ENCODE measurements around the gene SHH. TPM values are rescaled to one million over a fixed set of nuclear protein-coding genes. Genes with fewer than 3 reads are reported as not detected.

Gene SHH
- polyA plus RNA-seq, 12 donors = 0.05 to 8.8 (median 0.10) TPM; not detected in 5

DNA sequence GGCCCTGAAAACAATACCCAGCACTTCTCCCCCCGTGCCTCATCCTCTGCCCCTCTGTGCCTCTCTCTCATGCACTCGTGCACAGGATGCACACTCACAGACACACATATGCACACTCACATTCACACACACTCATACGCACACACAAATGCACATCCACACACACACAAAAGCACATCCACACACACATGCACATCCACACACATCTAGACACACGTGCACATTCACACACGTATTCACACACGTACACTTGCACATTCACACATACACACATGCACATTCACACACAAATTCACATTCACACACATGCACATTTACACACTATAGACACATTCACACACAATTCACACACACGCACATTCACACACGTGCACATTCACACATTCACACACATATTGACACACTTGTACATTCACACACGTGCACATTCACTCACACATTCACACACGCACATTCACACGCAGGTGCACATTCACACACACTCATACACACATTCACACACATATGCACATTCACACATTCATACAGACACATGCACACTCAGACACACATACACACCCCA is 19.2 kb downstream of the SHH start:
- DNase-seq = no peak

DNA sequence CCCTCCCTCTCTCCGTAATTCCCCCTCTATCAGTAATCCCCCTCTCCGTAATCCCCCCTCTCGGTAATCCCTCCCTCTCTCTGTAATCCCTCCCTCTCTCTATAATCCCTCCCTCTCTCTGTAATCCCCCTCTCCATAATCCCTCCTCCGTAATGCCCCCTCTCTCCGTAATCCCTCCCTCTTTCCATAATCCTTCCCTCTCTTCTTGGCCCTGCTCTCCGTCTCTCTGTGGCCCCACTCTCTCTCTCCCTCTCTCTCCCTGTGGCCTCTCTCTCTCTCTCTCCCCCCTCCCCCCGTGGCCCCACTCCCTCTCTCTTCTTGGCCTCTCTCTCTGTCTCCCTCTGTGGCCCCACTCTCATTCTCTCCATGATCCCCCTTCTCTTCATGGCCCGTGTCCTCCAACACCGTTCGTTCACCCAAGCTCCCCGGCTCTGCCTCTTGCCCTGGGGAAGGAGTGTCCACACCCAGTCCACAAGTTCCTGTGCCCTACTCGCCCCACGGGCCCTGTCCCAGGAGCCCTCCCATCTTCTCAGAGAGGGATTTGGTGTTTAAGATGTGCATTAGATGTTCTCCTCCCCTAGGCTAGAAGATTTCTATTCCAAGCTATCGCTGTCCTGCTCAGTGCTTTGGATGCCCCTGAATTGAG is 19.8 kb downstream of the SHH start:
- no peak for DNase-seq

DNA sequence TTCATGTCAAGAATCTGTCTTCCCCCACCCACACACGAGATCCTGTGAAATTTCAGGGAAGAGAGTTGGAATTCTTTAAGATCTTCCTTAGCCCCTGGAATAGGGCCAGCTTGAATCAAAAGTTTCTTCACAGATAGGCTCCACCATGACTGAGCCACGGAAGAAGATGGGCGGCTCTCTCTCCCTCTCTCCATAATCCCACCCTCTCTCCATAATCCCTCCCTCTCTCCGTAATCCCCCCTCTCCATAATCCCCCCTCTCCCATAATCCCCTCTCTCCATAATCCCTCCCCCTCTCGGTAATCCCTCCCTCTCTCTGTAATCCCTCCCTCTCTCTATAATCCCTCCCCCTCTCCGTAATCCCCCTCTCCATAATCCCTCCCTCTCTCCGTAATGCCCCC is 20.4 kb downstream of the SHH start:
- DNase-seq = no peak

DNA sequence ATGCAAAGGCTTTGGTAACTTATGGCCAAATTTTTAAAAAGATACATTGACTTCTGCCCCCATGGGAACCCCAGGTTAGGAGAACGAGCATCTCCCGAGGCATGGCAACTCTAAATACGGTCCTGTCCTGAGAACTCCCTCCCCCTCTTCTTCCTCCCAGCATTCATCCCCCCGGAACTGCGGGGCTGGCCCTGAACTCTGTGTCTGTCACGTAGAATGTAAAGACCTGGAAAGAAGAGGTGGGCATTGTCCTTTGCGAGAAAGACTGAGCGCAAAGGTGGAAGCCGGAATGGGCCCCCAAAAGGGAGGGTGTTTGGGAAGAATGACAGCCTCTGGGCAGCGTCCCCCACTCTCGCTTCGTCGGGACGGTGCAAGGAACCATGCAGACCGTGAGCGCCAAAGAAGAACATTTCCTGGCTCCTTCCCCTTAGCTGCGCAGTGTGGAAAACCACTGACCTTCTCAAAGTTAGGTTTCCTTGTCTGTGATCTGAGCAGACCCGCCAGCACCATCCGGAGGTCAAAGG is 21.0 kb downstream of the SHH start:
- no peak for DNase-seq

DNA sequence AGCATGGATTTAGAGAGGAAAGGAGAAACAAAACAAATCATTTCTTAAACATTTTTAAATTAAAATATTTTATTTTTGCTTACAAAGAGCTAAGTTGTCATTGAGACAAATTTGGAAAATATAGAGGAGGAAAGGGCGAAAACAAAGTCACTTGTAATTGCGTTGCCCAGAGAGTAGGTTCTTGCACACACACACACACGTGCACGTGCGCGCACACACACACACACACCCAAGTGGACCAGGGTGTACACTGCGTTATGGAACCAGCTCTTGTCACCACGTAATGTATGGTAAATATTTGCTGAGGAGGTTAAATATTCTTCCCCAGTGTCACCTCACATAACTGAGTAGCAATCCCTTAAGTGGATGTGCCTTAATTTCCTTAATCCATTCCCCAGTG is 21.6 kb downstream of the SHH start:
- no peak for DNase-seq

DNA sequence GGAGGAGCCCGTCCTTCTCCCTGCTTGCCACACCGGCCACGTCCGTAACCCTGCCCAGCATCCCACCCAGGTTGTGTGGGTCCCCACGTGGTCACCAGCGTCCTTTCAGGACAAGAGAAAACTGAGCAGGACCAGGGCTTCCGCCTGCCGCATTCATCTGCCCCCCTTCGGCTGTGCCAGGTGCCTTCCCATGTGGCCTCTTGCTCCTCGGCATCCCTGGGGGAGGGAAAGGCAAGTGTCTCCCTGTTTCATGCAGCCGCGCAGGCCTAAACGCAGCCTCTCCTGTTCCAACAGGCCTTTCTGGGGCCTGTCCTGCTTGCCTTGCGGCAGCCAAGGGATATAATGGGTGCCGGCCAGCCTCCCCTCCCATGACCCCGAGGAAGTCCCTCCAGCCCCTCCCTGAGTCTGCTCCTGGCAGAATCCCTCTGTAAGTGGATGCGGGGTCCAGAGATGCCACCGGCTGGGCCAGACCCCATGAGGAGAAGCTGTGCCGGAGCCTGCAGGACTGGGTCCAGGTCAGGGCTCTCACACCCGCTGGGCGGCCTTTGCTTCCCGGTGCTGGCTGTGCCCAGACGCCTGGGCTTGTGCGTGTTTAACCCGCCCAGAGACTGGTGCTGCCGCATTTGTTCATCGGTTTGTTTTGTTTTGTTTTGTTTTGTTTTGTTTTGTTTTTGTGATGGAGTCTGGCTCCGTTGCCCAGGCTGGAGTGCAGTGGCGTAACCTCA is 23.1 kb downstream of the SHH start:
- DNase-seq = no peak

DNA sequence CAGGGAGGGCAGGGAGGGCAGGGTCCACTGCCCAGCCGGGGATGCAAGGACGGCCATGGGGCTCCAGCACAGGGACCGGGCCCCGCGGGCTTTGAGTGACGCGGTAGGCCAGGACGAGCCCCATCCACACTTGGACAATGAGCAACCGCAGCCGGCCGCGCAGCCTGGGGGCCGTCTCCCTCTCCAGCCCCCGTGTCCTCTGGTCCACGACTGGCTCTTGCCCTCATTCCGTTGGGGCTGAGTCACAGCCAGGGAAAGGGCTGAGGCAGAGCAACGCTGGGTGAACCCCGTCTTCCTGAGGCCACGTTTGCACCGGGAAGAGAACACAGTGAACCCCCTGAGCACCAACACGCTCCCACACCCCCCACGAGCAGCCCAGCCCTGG is 23.7 kb downstream of the SHH start:
- no peak for DNase-seq

DNA sequence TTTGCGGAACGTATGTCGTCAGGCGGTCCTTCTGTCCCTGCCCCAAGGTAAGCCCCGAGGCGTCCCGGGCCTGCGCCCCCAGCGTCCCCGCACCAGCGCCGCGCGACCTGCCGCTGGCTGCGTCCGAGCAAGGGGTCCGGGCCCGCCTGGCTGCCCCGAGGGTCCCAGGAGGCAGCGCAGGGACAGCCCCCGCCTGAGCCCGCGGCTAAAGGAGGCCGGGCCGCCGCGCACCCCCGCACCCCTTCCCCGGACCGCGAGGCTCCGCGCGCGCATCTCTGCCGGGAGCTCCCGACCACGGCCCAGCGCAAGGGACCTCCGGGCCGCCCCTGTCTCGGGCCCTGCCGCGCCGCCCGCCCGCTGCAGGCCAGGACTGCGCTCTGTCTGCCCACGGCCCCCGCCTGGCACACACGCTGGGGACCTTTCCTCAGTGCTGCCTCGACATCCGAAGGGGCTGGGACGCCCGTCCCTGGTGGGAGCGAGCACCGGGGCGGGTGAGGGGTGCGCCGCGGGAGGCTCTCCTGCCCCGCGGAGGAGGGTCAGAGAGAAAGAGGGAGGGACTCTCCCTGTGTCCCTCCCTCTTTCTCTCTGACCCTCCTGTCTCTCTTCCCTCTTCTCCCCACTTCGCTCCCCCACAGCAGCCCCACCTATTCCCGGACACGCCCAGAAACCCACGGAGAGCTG is 25.0 kb downstream of the SHH start:
- no peak for DNase-seq

DNA sequence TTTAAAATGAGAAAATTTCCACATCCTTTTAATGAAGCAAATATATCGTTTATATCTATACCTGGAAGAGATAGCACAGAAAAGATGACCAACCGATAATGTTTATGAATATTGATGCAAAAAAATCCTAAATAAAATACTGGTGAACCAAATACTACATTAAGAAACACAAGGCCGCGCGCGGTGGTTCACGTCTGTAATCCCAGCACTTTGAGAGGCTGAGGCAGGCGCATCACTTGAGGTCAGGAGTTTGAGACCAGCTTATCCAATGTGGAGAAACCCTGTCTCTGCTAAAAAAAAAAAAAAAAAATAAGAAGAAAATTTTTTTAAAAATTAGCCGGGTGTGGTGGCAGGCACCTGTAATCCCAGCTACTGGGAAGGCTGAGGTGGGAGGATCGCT is 25.8 kb downstream of the SHH start:
- DNase-seq = no peak

DNA sequence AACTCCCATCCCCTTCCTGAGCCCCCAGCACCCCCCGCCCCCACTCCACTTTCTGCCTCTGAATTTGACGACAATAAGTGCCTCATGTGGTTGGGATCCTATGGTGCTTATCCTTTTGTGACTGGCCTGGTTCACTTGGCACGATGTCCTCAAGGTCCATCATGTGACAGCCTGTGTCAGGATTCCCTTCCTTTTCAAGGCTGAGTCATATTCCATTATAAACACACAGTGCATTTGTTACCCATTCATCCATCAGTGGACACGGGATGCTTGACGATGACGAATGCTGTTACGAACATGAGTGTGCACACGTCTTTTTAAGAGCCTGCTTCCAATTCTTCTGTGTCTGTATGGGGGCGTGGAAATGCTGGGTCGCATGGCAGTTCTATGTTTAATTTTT is 26.7 kb downstream of the SHH start:
- no peak for DNase-seq

DNA sequence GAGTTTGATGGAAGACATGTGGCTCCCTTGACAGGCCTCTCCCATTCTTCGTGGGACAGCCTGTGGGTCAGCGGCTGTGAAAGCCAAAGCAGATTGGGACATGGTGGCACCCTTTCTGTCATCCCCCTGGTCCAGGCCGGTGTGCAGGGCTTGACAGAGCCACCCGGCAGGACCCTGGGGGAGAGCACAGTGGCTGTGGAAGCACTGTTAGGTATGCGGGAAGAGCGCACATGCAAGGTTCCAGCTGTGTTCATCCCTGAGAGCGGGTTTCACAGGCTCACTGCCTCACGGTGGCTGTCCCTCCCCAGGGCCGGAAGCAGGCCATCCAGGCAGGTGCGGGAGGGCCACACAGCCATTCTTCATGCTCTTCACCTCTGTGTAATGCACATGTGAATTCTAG is 29.8 kb downstream of the SHH start:
- DNase-seq = no peak

DNA sequence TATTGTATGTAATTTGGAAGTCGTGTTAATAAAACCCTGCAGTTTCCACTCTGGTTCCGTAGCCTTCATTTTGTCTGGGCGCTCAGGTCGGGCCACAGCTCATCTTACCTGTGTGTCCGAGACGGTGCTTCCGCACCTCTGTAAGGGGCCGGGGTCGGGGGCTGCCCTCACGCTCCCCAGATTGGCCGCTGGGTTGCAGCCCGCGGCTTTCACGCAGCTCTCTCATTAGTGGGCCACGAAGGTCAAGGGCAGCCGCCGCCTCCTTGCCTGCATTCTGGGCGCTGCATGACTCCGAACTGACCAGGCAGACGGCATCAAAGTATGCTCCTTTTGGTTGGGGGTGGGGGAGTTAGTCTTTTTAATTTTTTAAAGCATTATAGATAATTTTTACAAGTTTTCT is 30.8 kb downstream of the SHH start:
- DNase-seq = no peak

DNA sequence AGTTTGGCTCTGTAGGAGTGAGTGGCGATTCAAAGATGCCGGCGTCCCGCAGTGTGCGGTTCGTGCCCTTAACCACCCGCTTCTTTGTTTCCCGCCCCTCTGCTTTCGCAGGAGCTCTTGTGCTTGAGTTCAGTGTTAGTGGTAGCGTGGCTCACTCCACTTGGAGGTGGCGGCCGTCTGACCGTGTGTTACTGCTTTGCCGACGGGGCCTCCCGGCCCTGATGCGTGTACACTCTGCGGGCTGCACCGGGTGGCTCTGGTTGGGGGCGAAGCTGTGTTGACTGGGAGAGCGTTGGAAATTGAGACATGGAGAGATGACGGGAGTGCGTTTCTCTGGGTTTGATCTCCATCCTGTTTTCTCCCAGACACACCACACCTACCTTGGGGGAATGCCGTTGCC is 31.4 kb downstream of the SHH start:
- no peak for DNase-seq

DNA sequence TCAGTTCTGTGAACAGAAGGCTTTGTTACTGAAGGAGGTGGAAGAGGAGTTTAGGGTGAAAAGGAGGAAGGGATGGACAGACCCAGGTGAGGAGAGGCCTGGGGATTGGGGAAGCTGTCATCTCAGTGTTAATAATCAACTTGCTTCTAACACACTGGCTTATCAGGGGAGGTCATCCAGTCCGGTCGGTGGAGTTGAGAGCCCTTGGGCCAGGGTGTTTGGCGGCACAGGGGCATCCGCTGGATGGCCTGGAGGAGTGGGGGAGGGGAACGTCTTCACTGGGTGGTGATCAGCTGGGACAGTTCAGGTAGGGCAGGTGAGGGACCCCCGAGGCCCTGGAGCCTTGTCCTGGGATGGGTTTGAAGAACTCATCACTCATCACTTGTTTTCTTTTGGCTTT is 33.9 kb downstream of the SHH start:
- DNase-seq = no peak

DNA sequence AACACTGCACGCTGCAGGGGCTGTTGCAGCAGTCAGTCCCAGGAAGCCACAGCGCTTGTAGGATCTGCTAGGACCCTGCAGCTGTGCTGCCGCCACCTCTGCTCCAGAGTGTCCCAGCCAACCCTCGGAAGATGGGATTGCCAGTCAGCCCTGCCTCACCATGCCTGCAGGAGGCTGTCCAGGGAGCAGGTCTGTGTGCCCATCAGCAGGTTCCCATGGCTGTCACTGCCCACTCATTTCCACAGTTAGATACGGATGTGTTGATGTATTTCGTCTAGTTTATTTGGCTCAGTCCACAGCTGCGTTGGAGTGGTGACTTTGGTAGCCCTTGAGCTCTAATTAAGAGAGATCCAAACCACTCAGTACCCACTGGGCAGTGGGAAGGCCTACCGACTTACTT is 35.7 kb downstream of the SHH start:
- DNase-seq = no peak

DNA sequence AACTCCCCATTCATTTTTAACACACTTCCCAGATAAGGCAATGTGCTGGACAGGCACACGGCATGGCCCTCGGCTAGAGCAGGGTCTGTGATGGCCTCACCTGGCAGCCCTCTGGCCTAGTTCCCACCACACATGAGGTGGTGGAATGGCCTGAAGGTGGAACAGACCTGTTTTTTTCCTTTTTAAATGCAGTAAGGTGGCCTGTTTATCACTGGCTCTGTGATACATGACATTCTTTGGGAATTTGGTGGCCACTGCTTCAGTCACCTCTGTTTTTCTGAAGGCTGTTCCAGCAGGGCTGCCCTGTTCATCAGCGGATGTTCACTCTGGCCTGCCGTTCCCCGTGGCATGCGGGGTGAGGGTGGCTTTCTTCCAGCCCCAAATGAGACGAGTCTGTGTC is 36.6 kb downstream of the SHH start:
- DNase-seq = no peak

DNA sequence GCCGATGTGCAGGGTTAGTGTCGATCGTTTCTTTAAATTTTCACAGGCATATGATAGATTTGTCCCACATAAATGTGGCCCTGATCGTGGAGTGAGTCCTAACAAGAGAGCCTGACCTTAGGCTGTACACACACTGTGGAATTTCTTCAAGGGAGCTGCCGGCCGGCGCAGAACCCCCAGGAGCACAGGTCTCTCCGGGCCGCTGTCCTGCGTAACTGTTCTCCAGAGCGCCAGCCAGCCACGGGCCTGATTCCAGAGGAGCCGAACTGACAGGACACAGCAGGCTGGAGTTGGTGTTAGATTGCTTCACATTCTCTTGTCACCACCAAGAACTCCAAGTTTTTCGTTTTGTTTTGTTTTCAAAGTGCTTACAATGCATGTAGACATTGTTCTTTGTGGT is 37.3 kb downstream of the SHH start:
- DNase-seq = no peak

DNA sequence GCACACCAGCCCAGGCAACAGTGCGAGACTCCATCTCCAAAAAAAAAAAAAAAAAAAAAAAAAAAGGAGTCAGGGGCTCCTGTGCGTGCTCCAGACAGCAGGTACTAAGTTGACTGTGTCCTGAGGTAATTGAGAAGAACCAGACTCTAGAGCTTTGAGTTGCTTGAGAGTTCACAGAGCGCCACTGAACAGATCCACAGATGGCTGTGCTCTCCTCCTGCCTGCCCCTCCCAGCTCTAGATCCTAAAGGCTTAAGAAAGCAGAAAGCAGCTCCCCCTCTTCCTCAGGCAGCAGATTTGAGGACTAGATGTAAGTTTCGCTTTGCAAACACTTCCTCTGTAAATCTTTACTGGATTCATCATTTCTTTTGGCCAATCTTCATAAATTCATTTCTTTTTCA is 38.7 kb downstream of the SHH start:
- DNase-seq = no peak

DNA sequence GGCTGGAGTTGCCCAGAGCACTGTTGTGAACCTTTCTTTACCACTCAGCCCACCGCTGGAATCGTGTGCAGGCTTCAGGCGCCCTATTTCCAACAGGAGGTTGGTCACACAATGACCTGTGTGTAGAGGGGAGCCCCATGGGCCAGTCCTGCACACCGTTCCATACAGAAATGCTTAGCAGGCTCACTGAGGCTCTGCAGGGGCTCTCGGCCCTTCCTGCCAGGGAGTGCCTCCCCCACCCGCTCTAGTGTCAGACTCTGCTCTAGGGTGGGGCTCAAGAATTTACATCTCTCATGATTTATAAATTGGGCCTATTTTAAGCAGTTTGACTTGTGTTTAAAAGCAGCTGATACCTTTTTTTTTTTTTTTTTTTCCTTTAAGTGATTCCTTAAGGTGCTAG is 42.0 kb downstream of the SHH start:
- DNase-seq = no peak

DNA sequence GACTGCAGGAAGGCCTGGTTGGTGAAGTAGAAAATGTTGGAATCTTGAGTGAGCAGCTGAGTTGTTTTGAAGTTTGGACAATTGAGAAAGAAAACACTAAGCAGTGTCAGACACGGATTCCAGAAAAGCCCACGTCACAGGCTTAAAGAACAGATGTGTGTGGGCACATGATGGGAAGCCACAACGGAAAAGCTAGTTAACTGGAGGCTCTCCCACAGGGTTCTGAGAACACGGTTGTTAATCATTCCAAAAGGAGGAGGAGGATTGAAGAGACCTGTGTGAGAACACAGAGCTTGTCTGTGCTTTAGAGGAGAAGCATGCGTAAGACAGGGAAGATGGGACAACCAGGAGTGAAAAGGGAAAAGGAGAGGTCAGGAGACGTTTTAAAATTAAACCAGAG is 42.6 kb downstream of the SHH start:
- no peak for DNase-seq

DNA sequence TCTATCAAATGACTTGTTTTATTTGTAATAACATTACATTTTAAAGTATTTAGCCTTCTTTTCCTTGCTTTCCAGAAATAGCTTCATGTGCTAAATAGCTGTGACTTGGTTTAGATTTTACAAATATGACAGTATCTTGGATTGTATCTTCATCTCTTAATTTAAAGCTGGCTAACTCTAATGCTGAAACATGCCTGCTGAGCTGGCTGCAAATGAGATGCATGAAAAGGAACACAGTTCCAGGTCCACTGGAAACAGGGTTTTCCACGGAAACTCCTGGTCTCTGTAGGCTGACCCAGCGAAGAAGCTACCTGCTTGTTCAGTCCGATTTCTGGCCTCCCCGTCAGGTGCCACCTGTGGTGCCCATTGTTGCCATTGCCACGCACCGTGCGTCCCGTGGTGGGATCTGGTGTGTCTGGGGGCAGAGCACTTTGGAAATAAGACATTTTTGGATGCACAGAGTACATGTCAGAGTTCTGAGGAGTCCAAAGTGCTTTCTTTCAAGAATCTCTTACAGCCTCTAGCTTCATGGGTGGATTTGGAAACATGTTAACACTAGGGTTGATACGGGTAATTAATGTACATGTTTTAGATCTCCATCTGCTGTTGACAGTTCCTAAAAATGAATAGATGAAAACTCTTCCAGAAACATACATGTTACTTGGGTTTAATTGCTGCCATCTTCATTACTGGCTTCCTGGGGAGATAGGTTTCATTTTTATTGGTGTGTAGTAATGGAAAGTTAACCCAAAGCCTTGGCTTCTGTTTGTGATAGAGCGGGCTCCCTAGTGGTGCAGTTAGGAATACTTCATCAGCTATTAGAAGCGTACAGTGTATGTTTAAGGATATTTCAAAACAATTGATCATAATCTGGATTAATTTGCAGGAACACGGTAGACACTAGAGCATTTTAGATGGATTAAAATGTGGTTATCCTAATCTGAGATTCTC is 45.0 kb downstream of the SHH start:
- no peak for DNase-seq

DNA sequence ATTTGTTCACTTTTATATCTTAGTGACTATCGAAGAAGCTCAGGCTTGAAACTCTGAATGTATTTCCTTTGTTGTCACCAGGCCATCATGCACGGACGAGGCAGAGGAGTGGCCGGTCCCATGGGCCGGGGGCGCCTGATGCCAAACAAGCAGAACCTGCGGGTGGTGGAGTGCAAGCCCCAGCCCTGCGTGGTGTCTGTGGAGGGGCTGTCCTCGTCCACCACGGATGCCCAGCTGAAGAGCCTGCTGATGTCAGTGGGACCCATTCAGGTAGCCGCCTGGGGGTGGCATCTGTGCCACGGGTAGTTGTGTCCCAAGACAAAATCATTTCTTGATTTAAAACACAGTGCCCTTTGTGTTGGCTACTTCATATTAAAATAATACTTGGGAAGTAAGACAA is 45.9 kb downstream of the SHH start:
- DNase-seq = no peak

All from muscle of arm (tissue), 12 donors.